Measurements from ENCODE around the gene DNAJC11.
"Not testable (repeated sequence)": the region's sequence is repeated elsewhere in the genome, so short reads cannot be mapped to it uniquely, and the experiment has no call there.

Gene DNAJC11

DNA sequence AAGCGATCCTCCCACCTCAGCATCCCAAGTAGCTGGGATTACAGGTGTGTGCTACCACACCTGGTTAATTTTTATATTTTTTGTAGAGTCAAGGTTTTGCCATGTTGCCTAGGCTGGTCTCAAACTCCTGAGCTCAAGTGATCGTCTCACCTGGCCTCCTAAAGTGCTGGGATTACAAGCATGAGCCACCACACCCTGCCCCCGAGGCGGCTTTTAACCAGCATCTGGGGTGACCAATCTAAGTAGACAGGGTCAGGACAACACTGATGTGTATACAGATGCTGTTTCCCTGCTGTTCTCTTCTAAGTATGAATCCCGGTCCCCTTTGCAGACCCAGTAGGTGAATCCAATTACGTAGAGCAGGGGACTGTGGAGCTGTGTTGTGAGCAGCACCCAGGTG, 53.1 kb downstream of the DNAJC11 start:
- DNase-seq, result no peak

DNA sequence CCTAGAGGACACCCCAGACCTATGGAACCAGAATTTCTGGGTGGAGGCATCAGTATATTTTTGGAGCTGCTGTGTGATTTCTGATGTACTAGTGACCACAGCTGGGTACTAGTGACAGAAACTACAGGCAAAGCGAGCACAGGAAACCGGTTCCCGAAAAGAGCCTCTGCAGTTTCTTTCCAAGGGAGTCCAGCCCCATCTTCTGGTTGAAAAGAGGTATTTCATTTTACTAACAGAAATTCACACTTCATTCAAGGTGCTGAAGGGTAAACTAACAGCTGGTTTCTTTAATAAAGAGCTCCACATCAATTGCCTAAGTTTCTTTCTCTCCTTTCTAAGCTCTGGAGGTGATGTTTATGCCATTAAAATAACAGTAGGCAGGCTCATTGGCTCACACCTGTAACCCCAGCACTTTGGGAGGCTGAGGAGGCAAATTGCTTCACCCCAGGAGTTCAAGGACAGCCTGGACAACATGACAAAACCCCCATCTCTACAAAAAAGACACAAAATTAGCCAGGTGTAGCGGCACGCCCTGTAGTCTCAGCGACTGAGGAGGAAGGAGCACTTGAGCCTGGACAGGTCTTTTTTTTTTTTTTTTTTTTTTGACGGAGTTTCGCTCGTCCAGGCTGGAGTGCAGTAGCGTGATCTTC, 55.0 kb downstream of the DNAJC11 start:
- DNase-seq, result peak; percentile 47

GRCh38 chr1:6645018-6645417, 56.6 kb downstream of the DNAJC11 start:
- no peak for DNase-seq

GRCh38 chr1:6640867-6641266, 60.7 kb downstream of the DNAJC11 start:
- not testable (repeated sequence) for DNase-seq

GRCh38 chr1:6638226-6638625, 63.4 kb downstream of the DNAJC11 start:
- no peak for DNase-seq

GRCh38 chr1:6637770-6638169, 63.8 kb downstream of the DNAJC11 start:
- DNase-seq, result no peak

- DNase-seq, result not testable (repeated sequence)
These were observed 64.8 kb downstream of the DNAJC11 start for GRCh38 chr1:6636778-6637177.

- DNase-seq, result peak; percentile 22
These were observed 65.5 kb downstream of the DNAJC11 start for GRCh38 chr1:6635910-6636760.

DNA sequence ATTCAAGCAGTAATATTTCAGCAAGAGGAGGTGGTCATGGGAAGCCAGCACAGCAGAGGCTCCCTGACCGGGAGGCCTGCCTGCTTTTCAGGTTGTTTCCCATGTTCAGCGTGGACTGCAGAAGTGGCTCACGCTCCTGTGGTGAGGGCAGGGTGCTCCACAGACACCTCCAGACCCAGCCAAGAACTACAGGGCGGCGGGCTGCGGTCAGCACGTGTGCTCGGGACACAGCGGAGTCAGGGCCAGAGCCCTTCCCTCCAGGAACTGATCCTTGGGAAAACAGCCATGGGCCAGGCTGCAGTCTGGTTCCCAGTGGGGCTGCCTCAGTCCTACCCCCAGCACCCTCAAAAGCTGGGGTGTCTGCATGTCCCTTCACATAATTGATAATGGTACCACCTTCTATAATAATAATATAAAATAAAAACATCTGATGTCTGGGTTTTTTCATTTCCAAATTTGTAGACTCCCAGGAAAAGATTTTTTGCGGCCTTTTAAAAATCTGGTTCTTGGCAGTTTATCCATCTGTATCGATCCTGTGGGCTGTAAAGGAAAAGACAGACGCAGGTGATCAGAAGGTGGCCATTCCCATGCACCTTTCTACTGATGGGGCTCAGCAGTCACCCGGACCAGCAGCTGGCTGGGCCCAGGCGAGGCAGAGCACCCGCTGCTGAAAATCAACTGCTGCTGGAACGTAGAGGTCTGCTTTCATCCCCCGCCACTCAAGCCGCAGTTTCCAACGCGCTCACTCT, 66.3 kb downstream of the DNAJC11 start:
- DNase-seq, result no peak

DNA sequence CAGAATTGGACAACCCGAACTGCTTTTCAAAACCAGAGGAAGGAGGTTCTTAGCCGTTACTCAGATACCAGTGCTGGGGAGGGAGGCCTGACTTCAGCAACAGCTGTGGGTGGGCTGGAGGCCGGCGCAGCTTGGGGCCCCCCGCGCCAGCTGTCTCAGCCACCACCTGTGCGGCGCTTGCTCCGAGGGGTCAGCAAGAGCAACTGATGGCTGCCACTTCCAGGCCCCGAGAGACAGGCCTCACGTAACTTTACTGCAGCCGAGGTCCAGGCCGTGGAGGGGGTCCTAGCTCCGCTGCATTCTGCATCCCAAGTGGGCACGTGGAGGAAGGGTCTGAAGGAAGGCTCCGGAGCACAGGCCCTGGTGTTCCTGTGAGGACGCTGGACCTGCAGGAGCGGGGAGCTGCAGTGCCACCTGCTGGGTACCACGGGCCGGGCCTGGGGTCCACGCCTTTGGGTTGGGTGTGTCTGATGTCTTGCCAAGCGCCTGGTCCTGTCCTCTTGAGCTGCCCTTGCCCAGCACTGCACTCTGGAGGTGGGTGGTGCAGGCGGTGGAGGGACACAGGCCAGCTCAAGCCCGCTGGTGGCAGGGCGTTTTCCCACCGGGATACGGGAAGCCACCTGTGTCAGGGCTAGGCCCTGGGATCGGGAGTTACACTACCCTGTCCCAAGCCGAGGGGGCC, 67.1 kb downstream of the DNAJC11 start:
- peak; percentile 17 for DNase-seq

DNA sequence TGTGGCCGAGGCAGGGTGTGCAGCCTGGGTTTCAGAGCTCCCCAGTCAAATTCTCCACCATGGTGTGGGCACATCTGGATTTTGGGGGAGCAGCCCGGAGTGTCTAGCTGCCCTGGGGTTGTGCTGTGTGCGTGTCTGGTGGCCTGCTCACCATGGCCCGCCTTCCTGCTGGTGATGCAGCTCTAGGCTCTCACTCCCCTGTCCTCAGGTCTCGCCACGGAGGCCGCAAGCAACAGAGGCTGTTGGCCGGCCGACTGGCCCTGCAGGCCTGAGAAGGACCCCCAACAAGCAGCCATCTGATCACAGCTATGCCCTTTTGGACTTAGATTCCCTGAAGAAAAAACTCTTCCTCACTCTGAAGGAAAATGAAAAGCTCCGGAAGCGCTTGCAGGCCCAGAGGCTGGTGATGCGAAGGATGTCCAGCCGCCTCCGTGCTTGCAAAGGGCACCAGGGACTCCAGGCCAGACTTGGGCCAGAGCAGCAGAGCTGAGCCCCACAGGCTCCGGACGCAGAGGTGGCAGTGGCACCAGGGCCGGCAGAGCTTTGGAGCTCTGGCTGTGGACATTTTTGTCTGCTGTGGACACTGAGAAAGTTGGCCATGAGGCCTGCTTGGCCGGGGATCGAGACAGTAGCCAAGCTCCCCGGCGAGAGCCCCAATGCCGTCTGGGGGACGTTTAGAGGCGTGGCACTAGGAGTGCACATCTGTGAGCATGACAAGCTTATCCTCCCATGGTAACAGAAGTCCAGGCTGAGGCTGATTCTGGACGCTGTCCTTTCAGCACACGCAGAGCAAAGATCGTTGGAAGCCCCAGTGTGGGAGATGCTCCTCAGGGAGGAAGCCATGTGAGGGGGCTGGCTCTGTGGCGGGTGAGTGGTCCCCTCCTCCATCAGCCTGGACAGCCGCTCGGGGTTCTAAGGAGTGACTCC, 68.8 kb downstream of the DNAJC11 start:
- DNase-seq, result no peak

DNA sequence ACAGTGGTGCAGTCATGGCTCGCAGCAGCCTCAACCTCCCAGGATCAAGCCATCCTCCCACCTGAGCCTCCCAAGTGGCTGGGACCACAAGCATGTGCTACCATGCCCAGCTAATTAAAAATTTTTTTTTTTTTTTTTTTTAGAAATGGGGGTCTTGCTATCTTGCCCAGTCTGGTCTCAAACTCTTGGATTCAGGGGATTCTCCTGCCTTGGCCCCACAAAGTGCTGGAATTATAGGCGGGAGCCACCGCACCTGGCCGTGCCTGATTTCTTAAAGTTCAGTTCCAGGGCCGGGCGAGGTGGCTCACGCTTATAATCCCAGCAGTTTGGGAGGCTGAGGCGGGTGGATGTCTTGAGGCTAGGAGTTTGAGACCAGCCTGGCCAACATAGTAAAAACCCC, 70.6 kb downstream of the DNAJC11 start:
- DNase-seq, result no peak

GRCh38 chr1:6630027-6630426, 71.6 kb downstream of the DNAJC11 start:
- no peak for DNase-seq

GRCh38 chr1:6628971-6629479, 72.6 kb downstream of the DNAJC11 start:
- no peak for DNase-seq

DNA sequence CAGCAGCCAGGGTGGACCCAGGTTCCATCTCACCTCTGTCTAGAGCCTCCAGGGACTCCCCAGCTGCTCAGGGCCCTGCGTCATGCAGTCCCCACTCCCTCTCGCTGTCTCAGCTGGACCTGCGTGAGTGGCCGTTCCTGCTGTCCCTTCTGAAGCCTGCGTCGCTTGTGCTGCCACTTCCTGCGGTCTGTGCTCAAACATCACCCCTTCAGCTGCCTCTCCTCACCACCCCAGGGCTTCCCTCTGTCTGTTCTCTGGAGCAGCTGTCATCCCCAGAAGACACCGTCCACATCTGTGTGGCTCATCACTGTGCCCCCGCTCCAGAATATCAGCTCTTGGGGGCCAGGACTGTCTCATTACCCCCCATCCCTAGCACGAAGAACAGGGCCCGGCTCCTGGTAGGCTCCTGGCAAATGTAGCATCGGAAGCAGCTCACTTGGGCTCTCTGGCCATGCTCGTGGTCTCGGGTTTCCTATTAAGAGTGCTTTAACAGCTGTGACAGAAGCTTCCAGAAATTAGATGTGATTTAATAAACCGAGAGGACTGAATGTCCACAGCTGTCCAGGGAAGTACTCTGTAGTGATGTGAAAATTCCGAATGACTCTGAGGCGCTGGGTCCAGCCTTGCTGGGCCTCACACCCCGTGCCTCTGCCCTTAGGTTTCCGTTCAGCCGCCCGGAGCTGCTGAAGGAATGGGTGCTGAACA, 73.6 kb downstream of the DNAJC11 start:
- no peak for DNase-seq

DNA sequence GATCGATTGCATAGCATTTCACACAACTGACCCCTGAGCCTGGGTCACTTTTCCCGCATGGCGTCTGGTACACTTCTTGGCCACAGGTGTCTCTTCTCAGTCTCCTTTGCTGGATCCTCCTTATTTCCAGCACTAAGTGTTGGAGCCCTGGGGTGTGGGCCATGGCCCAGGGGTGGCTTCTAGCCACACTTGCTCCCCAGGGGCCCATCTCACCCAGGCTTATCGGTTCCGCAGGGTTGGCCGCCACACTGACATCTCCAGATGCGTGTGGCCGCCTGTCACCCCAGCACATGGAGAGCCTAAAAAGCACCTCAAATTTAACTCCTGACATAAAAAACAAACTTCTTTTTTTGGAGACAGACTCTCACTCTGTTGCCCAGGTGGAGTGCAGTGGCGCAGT, 74.6 kb downstream of the DNAJC11 start:
- DNase-seq, result no peak

- DNase-seq, result peak; percentile 51
These were observed 75.9 kb downstream of the DNAJC11 start for GRCh38 chr1:6625584-6626149.

DNA sequence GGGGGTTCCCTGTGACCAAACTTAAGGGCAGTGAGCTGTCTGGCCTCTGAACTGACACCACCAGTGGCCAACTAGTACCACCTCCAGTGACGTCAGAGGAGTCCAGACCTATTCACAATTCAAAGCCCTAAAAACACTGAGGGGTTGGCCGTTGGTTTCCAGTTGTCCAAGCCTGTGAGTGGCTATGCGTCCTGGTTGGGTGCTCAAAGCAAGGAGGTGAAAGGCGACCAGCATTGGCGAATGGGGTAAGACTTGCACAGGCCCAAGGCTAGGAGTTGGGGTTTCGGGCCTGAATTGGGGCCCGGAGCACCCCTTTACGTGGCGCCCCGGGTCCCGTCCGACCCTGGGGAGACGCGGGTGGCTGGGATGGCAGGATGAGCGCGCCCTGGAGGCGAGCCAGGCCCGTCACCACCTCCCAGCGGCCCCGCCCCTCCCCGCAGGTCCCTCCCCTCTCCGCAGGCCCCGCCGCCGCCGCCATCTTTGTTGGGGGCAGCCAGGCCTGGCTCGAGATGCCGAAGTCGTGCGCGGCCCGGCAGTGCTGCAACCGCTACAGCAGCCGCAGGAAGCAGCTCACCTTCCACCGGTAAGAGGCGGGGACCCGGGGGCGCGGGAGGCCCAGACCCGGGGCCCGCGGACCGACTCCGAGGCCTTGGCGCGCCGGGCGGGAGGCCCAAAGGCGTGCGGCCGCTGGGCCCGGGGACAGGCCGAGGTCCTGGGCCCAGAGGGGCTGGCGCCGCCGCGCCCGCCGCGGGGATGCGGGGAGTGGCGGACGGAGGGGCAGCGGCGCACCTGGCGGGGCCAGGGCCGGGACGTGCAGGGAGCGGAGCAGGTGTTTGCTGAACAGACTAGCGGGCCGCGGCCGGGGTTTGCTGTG, 76.7 kb downstream of the DNAJC11 start, which contains the start of gene THAP3:
Gene THAP3, plus strand, starts transcription at position 159 of the 874 bp plus-strand sequence. Its CDS starts 351 bp downstream, at position 510.
- peak; percentile 91 for DNase-seq

DNA sequence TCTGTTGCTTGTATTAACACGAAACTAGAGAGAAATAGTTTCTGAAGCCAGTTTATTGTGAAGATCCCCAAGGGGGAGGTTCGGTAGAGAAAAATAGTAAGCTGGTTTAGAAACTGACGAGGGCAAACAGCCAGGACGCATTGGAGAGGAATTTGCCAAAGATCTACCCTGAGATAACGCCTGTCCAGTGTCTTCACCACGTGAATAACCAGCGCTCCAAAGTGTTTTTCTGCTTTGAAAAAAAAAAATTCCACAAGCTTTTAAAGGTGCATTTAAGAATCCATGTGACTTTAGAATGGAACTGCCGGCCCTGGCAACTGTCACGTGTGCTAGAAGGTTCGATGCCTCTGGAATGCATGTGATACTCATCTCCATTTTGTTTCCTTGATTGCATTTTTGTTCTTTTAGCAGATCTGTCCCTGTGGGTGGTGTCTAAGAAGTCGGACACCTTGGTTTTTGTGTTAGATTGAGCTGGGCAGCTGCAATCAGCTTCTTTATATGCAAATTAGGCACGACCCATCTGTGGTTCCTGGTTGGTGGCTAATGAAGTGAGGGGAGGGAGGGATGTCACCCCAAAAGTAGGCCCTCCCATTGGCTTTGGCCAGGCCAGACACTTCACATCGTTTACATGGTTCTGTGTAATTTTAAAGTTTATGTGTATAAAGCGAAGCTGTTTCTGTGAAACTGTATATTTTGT, 78.2 kb downstream of the DNAJC11 start:
- no peak for DNase-seq

Measured in EL (cell line).